Measurements from ENCODE around the gene DNHD1. TPM values are rescaled to one million over a fixed set of nuclear protein-coding genes. Genes with fewer than 3 reads are reported as not detected.

DNHD1 gene
- total and polyA plus RNA-seq, 9 of the 15 experiments (the other 6 are each of a cell fraction or from before 2014, with no cell fraction given): 0.82 to 9.7 (median 3.8) TPM

GRCh38 chr11:6612213-6613041, 115.3 kb downstream of the DNHD1 start, which contains the start of gene TAF10 (continued):
- TF ChIP-seq ZBTB7A (IDR thresholded peaks at IDR 0.05; ENCODE audit: borderline replicate concordance, control insufficient read depth, low read depth, low read length) (no peak; the same call in 1 of the 2 replicates), NFXL1 (CRISPR knock-in tag; IDR thresholded peaks at IDR 0.05) (no peak), ZBTB34 (CRISPR knock-in tag; IDR thresholded peaks at IDR 0.05) (no peak), TRIM24 (IDR thresholded peaks at IDR 0.05) (peak in 1 of 2 experiments; percentile 41; a peak in 1 of 4 replicates), CCAR2 (IDR thresholded peaks at IDR 0.05; ENCODE audit: low read depth, low read length) (no peak), TGIF2 (CRISPR knock-in tag; IDR thresholded peaks at IDR 0.05) (no peak), ZNF668 (CRISPR knock-in tag; IDR thresholded peaks at IDR 0.05) (no peak), ZNF785 (CRISPR knock-in tag; IDR thresholded peaks at IDR 0.05) (no peak), RERE (CRISPR knock-in tag; IDR thresholded peaks at IDR 0.05; ENCODE audit: borderline replicate concordance) (0 out of 2 replicates have a peak, but pooled peaks have one; percentile 14), SIN3B (IDR thresholded peaks at IDR 0.05; ENCODE audit: low read depth) (0 out of 2 replicates have a peak, but pooled peaks have one; percentile 4), ZFP36 (IDR thresholded peaks at IDR 0.05; ENCODE audit: low read depth, low read length, partially characterized antibody) (peak; percentile 2), ZKSCAN8 (CRISPR knock-in tag; IDR thresholded peaks at IDR 0.05) (no peak), RBFOX2 (IDR thresholded peaks at IDR 0.05; ENCODE audit: low read depth, low read length) (peak; percentile 95), KDM5B (IDR thresholded peaks at IDR 0.05; ENCODE audit: insufficient replicate concordance, low read depth, low read length) (peak; percentile 88), PRMT5 (CRISPR knock-in tag; IDR thresholded peaks at IDR 0.05) (no peak), ZNF253 (CRISPR knock-in tag; conservative IDR thresholded peaks at IDR 0.05) (no peak), ASH1L (IDR thresholded peaks at IDR 0.05; ENCODE audit: borderline replicate concordance, low read depth, partially characterized antibody) (peak; percentile 40), CBFA2T3 (IDR thresholded peaks at IDR 0.05) (no peak), NFE2L1 (tag; IDR thresholded peaks at IDR 0.05; ENCODE audit: borderline replicate concordance, low read depth) (no peak)
